Fibroblast of peridontal ligament (primary cell): ENCODE results near the gene TRMT5.

Experiments
- DNase-seq: peaks from one replicate; pipeline ENCODE4 v3.0.0-alpha.2; 2010; ENCODE audit errors: extremely low read depth

The TRMT5 gene

GRCh38 chr14:60964904-60965303 is 16.0 kb downstream of the TRMT5 start:
- peak; percentile 63 for DNase-seq

GRCh38 chr14:60963761-60964160 is 17.1 kb downstream of the TRMT5 start:
- no peak for DNase-seq

DNA sequence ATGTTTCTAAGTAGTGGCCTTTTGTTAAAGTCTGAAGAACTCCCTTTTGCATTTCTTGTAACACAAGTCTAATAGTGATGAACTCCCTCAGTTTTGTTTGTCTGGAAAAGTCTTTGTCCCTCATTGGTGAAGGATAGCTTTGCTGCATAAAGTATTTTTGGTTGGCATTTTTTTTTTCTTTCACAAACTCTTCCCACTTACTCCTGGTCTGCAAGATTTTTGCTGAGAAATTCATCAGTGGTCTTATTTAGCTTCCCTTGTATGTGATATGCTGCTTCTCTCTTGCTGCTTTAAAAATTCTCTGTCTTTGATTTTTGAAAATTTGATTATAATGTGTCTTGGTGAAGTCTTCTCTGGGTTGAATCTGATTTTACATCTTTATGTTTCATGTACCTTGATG is 22.7 kb downstream of the TRMT5 start:
- no peak for DNase-seq

DNA sequence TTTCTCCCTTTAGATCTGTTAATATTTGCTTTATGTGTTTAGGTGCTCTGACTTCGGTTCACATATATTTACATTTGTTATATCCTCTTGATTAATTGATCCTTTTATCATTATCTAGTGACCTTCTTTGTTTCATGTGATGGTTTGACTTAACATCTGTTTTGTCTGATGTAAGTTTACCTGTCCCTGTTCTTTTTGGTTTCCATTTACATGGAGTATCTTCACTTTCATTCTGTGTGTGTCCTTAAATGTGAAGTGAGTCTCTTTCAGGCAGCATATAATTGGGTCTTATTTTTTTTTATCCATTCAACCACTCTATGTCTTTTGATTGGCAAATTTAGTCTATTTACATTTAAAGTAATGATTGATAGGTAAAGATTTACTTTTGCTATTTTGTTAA is 24.2 kb downstream of the TRMT5 start:
- DNase-seq, result no peak

GRCh38 chr14:60956202-60956601 is 24.7 kb downstream of the TRMT5 start:
- DNase-seq, result no peak

- peak; percentile 79 for DNase-seq
Measured at GRCh38 chr14:60951776-60952435, 29.0 kb downstream of the TRMT5 start.

GRCh38 chr14:60946773-60947172 is 34.1 kb downstream of the TRMT5 start:
- DNase-seq, result no peak

DNA sequence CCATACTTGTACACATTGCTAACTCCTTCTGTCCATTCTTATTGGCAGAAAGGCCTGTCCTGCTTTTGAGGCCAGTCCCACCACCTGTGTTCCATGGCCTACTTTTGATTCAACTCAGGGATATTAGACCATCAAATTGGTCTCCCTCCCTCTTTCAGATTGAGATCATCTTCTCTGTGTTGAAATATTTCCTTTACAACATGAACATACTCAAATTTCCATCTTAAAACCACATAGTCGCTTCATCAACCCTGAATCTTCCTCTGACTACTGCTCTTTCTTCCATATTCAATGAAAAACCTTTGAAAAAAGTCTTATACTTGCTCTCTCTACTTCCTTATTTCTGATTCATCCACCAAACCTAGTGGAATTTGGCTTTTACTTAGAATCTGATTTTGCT is 34.9 kb downstream of the TRMT5 start:
- DNase-seq, result peak; percentile 72

GRCh38 chr14:60944204-60944603 is 36.7 kb downstream of the TRMT5 start:
- DNase-seq, result no peak

- DNase-seq, result no peak
Measured at GRCh38 chr14:60943637-60944032, 37.2 kb downstream of the TRMT5 start.

GRCh38 chr14:60935319-60935718 is 45.6 kb downstream of the TRMT5 start:
- DNase-seq, result peak; percentile 45

DNA sequence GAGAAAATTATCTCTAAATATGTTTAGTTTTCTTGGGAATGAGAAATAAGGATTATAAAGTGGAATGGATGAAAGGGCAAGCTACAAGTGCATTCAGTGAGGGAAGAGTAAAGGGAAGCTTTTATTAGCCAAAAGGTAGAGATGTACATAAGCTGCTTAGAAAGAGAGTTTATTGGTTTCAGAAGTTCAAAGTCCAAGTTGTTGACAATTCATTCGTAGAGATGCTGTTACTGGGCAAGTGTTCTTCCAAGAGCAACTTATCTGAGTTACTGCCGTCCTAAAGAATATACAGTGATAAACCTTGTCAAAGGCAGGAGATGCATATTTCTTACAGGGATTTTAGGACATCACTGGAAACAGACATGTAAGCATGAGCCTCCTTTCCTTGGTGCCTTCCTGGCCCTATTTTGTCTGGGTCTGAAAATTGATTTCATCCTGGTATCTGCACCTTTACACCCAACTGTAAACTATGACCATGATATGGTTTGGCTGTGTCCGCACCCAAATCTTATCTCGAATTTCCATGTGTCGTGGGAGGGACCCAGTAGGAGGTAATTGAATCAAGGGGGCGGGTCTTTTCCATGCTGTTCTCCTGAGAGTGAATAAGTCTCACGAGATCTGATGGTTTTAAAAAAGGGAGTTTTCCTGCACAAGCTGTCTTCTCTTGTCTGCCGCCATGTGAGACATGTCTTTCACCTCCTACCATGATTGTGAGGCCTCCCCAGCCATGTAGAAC is 46.8 kb downstream of the TRMT5 start:
- DNase-seq, result no peak

GRCh38 chr14:60931218-60931617 is 49.7 kb downstream of the TRMT5 start:
- no peak for DNase-seq

GRCh38 chr14:60926002-60926401 is 54.9 kb downstream of the TRMT5 start:
- no peak for DNase-seq

DNA sequence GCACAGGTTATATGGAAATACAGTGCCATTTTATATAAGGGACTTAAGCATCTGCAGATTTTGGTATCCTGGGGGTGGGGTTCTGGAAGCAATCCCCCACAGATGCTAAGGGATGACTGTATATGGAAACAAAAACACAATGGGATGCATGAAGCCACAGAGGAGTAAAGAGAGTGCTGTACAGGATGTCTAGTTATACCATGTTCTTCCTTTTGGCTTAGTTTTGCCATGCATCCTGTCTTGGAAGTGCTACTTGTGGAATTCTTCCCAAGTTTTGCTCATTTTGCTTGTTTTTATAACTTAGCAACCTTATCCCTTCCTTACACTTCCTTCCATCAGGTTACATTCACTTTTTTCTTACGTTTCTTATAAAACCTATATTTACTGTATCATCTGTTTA is 55.6 kb downstream of the TRMT5 start:
- DNase-seq, result no peak

DNA sequence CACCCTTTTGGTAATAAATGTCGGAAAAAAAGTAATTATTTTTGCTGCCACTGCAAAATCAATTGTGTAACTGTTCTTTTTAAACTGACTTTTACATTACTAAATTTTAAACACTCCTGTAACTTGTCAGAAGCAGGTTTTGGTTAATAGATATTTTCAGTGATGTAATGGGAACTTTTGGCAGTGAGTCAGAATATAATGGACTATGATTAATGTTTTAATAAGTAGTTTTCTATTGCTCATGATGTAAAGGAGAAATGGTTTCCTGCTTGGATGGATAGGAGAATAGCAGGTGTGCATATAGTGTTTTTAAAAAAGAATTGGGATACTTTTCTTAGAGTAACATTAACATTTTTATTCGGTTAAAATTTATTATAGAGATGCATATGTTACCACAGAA is 58.8 kb downstream of the TRMT5 start:
- no peak for DNase-seq
